ENCODE measurements around the gene MPPED2.

GRCh38 chr11:30459821-30460220 lies 126.3 kb downstream of the MPPED2 start:
- TF ChIP-seq CTCF (IDR thresholded peaks at IDR 0.05; ENCODE audit: poor library complexity) (no peak), EZH2phosphoT487 (IDR thresholded peaks at IDR 0.05; ENCODE audit: low read depth, severe bottlenecking, unreplicated experiment) (no peak)

Data from hepatocyte (in vitro differentiated cells).